HCT116 (cell line): ENCODE data around the gene SEMA4C. TPM values are rescaled to one million over a fixed set of nuclear protein-coding genes. Genes with fewer than 3 reads are reported as not detected.

Experiments used
- ATAC-seq: fragments of 200-7000 bp; cut with Tn5 transposase; 2 replicates; pipeline ENCODE4 v1.9.1; 2020; ENCODE audit warnings: mild to moderate bottlenecking, moderate library complexity
- BruUV-seq: library from RNA; stranded (reverse); fragments of 400-500 nt; replicated peaks from 2 replicates; lab custom pipeline; 2021; lab: Mats Ljungman, UMichigan
- CTCF ChIA-PET: fragments of 300-600 bp; sonication (Branson Sonifier 250); formaldehyde crosslinking; loops from one replicate; lab custom pipeline; 2021; ENCODE audit warnings: antibody characterized with exemption; lab: Charles Lee
- POLR2A ChIA-PET: fragments of 300-600, 350-600 bp; sonication (Branson Sonifier 250); formaldehyde crosslinking; loops from one replicate; lab custom pipeline; 2021; ENCODE audit warnings: antibody characterized with exemption; lab: Charles Lee
- RAD21 ChIA-PET, 2 experiments: fragments of 300-600 bp; sonication (Branson Sonifier 250); formaldehyde crosslinking; loops; one replicate each; lab custom pipeline; 2023; ENCODE audit warnings: low total read pairs in 2 of 2; ENCODE audit not compliant: uncharacterized antibody in 2 of 2, unreplicated experiment in 2 of 2, low non-redundant PET in 1 of 2; lab: Charles Lee
- DNase-seq: peaks from one replicate; pipeline ENCODE4 v3.0.0-alpha.2; 2010; ENCODE audit warnings: low read depth, low spot score
- H2AFZ ChIP-seq: fragments of 200-600 bp; shearing (Covaris generic), sonication (generic); 2 replicates; pipeline ENCODE4 v1.6.1; 2017; ENCODE audit warnings: low read depth, mixed run types, mixed read lengths, antibody characterized with exemption, low read length; ENCODE audit not compliant: poor library complexity, severe bottlenecking
- H3K27ac ChIP-seq: 2 replicates; pipeline ENCODE4 v1.5.1; 2012; ENCODE audit warnings: low read depth, low read length
- H3K27me3 ChIP-seq: fragments of 200-600 bp; sonication (generic); 2 replicates; pipeline ENCODE4 v1.6.1; 2016; ENCODE audit warnings: mixed run types, low read length, mixed read lengths; ENCODE audit not compliant: insufficient read depth
- H3K36me3 ChIP-seq, 2 experiments: fragments of 200-500 bp in 1 of 2; fragments of 200-600 bp in 1 of 2; sonication (Bioruptor generic) in 1 of 2; sonication (generic) in 1 of 2; 2 replicates each; pipeline versions ENCODE4 v1.5.1 to v1.6.1; 2014 to 2016; ENCODE audit warnings: low read length in 2 of 2, inconsistent platforms in 1 of 2, mixed read lengths in 1 of 2, mixed run types in 1 of 2; ENCODE audit not compliant: insufficient read depth in 2 of 2, control insufficient read depth in 1 of 2
- H3K4me1 ChIP-seq, 2 experiments: fragments of 200-600 bp in 1 of 2; sonication (generic) in 1 of 2; 2 replicates each; pipeline versions ENCODE4 v1.5.1 to v1.6.1; 2012 to 2017; ENCODE audit warnings: low read length in 2 of 2, inconsistent platforms in 1 of 2, mild to moderate bottlenecking in 1 of 2, mixed read lengths in 1 of 2, mixed run types in 1 of 2, moderate library complexity in 1 of 2; ENCODE audit not compliant: insufficient read depth in 2 of 2, control insufficient read depth in 1 of 2
- H3K4me2 ChIP-seq: fragments of 200-600 bp; sonication (generic); 2 replicates; pipeline ENCODE4 v1.6.1; 2017; ENCODE audit warnings: mixed run types, low read length, mixed read lengths
- H3K4me3 ChIP-seq, 2 experiments: fragments of 200-600 bp in 1 of 2; sonication (generic) in 1 of 2; replicated peaks in 1 of 2; 2 replicates each; pipeline ENCODE4 v1.5.1; 2011 to 2016; ENCODE audit warnings: low read length in 2 of 2, control low read depth in 1 of 2, low read depth in 1 of 2, mild to moderate bottlenecking in 1 of 2, mixed read lengths in 1 of 2, mixed run types in 1 of 2
- H3K79me2 ChIP-seq: fragments of 200-600 bp; sonication (generic); 2 replicates; pipeline ENCODE4 v1.6.1; 2017; ENCODE audit warnings: mild to moderate bottlenecking, mixed run types, low read length, moderate library complexity, mixed read lengths; ENCODE audit not compliant: insufficient read depth
- H3K9ac ChIP-seq: fragments of 200-600 bp; sonication (generic); 2 replicates; pipeline ENCODE4 v1.6.1; 2016; ENCODE audit warnings: low read length, mixed read lengths
- H3K9me2 ChIP-seq: fragments of 200-600 bp; sonication (generic), shearing (Covaris generic); 2 replicates; pipeline ENCODE4 v1.6.1; 2017; ENCODE audit warnings: mixed run types, mild to moderate bottlenecking, moderate library complexity; ENCODE audit not compliant: insufficient read depth
- H3K9me3 ChIP-seq, 2 experiments: fragments of 200-500 bp in 1 of 2; fragments of 200-600 bp in 1 of 2; sonication (Bioruptor generic) in 1 of 2; sonication (generic) in 1 of 2; 2 replicates each; pipeline ENCODE4 v1.6.1; 2014 to 2017; ENCODE audit warnings: low read length in 2 of 2, mixed read lengths in 2 of 2, inconsistent platforms in 1 of 2, low read depth in 1 of 2, mild to moderate bottlenecking in 1 of 2, mixed run types in 1 of 2, moderate library complexity in 1 of 2; ENCODE audit not compliant: control insufficient read depth in 1 of 2, insufficient read depth in 1 of 2
- H4K20me1 ChIP-seq: fragments of 200-600 bp; sonication (generic), shearing (Covaris generic); 2 replicates; pipeline ENCODE4 v1.6.1; 2017; ENCODE audit warnings: mixed run types, mild to moderate bottlenecking, moderate library complexity; ENCODE audit not compliant: insufficient read depth
- CEBPB ChIP-seq: IDR thresholded peaks from 2 replicates; pipeline ENCODE4 v1.6.1; 2012; ENCODE audit warnings: low read depth
- POLR2AphosphoS5 ChIP-seq: IDR thresholded peaks from 2 replicates; pipeline ENCODE4 v1.6.1; 2011; ENCODE audit warnings: mild to moderate bottlenecking, low read depth, low read length, moderate library complexity
- SP1 ChIP-seq: IDR thresholded peaks from 2 replicates; pipeline ENCODE4 v1.6.1; 2012; ENCODE audit warnings: low read depth
- SRF ChIP-seq: IDR thresholded peaks from 2 replicates; pipeline ENCODE4 v1.6.1; 2012; ENCODE audit warnings: low read depth
- ZBTB33 ChIP-seq: IDR thresholded peaks from 2 replicates; pipeline ENCODE4 v1.6.1; 2011; ENCODE audit warnings: mild to moderate bottlenecking, low read length, moderate library complexity; ENCODE audit not compliant: insufficient replicate concordance; ENCODE audit errors: extremely low read depth
- ZFX ChIP-seq: fragments of 450-650 bp; IDR thresholded peaks from 2 replicates; pipeline ENCODE4 v1.6.1; 2017
- ZNF274 ChIP-seq: fragments of 200-500 bp; sonication (Bioruptor generic); IDR thresholded peaks from 2 replicates; pipeline ENCODE4 v1.6.1; 2014; ENCODE audit warnings: mild to moderate bottlenecking, low read depth, low read length, inconsistent platforms
- intact Hi-C: fragments of 100-400 bp; cut with micrococcal nuclease; formaldehyde crosslinking; loops from 2 replicates; pipeline ENCODE4 v1.10.0; 2022
- total RNA-seq: library from RNA; stranded (reverse); gene quantifications from one replicate; pipeline ENCODE4 v1.2.1, GENCODE V29; 2021; ENCODE audit not compliant: unreplicated experiment

The SEMA4C gene
- total RNA-seq, 1 experiment from 2014 or later = 25.4 TPM

- Histone ChIP-seq H3K27ac (no peak overlapping the region), H2AFZ (no peak overlapping the region), H3K9me3 (no peaks in the 10 kb centered on the region), H3K9me2 (no peaks in the 10 kb centered on the region), H3K36me3 (peaks cover 3 to 9% of the 10 kb centered on the region in 2 experiments; a peak in 1 of 4 replicates), H3K4me1 (peaks cover 11 to 21% of the 10 kb centered on the region in 2 experiments), H3K9ac (peak overlapping the region; percentile 75), H3K4me2 (peak overlapping the region; percentile 97), H3K79me2 (peaks cover 52% of the 10 kb centered on the region), H3K4me3 (peak overlapping the region; percentile 49 to 79; a peak in 3 of 4 replicates), H4K20me1 (no peaks in the 10 kb centered on the region), H3K27me3 (no peaks in the 10 kb centered on the region)
- ATAC-seq (no peak), DNase-seq (no peak)
- TF ChIP-seq ZBTB33 (no peak), SP1 (no peak), ZNF274 (no peak), CEBPB (no peak), SRF (no peak), ZFX (no peak), POLR2AphosphoS5 (no peak)
- POLR2A ChIA-PET = no interaction called here
- RAD21 ChIA-PET = no interaction called here
- intact Hi-C loops = loop anchor here (2.0 kb wide), 1 partner anchor 51 kb away; no protein-coding TSS in a partner anchor
- BruUV-seq = no TSS peak
- CTCF ChIA-PET = interaction anchor here (1.7 kb wide), 1 partner anchor 268 kb away, joined by 7 read pairs; no protein-coding TSS in a partner anchor
These were observed 52.0 kb downstream of the SEMA4C start for GRCh38 chr2:96817882-96818281.
